ENCODE data around the gene FNDC8.
A peak's percentile ranks its signal among the peaks of the same experiment; 100 is the strongest.
"Not testable (repeated sequence)": the region's sequence is repeated elsewhere in the genome, so short reads cannot be mapped to it uniquely, and the experiment has no call there.

FNDC8 gene

DNA sequence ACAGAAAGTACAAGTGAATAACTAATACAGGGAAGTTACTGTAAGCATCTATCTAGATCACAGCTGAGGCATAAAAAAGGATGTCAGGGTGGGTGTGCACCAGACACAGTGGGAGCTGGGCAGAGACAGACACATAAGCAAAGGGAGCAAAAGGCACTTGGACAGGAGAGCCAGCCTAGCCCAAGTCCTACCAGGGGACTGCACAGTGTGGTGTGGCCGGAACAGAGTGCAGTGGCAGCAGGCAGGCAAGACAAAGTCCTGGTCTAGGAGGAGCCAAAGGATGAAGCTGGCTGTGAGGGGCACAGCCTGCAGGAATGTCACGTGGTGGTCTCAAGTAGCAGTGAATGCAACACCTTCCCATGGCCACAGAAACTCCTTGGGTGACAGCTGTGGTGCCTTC is 23.6 kb upstream of the FNDC8 start:
- DNase-seq, result no peak

DNA sequence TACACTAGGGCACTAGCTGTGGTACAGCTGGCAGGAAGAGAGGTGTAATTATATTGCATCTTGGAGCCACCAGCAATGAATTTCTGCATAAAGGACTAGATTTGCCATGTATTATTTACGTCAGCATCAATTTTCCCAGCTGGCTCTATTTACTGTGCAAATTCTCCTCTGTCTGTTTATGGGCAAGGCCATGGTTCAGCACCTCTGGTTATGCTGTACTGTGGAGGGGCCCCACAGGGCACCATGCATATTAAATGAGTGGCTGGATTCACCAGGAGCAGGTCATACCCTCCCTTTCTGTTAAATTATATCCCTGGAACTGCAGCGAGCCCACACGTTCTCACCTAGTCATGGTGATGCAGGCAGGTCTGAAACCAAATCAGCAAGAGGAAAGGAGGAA is 21.5 kb upstream of the FNDC8 start:
- no peak for DNase-seq

DNA sequence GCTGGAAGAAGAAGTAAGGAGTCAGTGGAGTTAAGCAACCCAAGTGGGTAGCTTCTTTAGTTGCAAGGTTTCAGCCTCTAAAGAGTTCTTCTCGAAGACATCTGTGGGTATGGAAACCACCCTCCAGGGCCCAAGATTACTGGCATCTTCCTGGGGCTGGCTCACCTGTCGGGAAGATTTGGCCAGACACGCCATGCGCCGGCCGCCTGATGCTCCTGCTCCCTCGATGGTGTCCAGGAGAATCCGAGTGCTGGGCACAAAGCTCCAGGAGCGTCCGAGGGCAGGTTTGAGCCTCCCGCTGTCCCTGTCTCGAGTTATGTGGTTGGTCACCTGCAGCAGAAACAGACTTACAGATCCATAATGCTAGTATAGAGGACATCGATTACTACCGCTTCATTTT is 20.4 kb upstream of the FNDC8 start:
- DNase-seq, result no peak

DNA sequence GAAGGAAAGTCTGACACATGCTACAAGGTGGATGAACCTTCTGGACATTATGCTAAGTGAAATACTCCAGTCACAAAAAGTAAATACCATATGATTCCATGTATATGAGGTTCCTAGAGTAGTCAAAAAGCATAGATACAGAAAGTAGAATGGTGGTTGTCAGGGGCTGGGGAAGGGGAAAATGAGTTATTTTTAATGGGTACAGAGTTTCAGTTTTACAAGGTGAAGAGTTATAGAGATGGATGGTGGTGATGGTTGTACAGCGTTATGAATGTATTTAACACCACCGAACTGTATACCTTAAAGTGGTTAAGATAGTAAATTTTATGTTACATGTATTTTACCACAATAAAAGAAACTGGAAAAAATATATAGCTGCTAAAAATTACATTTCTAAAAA is 19.7 kb upstream of the FNDC8 start:
- DNase-seq, result no peak

DNA sequence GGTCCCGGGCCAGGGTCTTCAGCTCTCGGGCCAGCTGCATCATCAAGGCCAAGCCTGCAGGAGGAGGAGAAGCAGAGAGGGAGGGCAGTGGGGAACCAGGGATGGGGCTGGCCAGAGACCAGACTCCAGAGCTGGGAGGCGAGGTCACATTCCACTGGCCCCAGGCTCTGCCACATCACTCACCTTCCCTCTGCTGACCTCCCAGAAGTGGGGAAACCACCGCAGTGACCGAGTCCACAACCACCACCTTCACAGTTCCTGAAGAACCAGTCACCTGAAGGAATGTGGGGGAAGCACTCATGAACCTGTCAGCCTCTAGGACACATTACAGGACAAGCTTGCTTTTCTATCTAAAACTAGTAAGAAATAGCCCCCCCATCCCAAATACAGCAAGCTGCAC is 18.1 kb upstream of the FNDC8 start:
- no peak for DNase-seq

DNA sequence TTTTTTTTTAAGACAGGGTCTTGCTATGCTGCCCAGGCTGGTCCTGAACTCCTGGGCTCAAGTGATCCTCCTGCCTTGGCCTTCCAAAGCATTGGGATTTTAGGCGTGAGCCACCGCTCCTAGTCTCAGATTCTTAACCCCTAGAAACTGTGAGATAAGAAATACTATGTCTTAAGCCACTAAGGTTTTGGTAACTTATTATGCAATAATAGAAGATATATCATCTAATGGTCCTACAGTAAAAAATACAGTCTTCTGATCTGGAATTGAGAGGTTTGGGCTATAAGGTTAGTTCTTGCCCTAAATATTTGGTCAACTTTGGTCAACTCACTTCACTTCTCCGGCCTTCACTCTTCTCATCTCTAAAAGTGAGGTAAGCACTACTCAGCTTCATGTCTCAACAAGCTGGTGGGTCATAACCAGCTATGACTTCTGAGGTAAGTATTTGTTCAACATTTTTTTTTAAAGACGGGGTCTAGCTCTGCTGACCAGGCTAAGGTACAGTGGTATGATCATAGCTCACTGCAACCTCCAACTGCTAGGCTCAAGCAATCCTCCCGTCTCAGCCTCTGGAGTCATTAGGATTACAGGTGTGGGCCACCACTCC is 16.5 kb upstream of the FNDC8 start:
- DNase-seq, result no peak

DNA sequence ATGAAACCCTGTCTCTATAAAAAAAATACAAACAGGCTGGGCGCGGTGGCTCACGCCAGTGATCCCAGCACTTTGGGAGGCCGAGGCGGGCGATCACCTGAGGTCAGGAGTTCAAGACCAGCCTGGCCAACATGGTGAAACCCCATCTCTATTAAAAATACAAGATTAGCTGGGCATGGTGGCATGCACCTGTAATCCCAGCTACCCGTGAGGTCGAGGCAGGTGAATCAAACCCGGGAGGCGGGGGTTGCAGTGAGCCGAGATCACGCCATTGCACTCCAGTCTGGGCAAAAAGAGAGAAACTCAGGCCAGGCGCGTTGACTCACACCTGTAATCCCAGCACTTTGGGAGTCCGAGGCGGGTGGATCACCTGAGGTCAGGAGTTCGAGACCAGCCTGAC is 10.6 kb upstream of the FNDC8 start:
- DNase-seq, result not testable (repeated sequence)

DNA sequence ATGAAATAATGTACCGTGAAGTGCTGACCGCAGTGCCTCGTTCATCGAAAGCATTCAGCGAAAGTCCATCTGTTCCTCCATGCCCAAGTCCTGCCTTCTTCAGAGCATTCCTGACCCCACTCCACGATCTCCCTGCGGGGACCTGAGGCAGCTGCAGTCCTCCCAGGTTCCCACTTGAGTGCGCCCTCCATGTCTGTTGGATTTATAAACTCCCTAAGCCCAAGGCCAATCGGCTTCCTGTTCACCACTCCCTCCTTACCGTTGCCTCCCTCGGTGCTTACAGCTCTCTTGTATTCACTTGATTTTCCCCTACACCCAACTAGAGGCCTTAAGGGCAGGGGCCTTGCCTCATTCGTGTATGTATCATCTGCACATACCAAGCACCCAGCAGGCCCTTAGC is 4.6 kb upstream of the FNDC8 start:
- DNase-seq, result no peak

DNA sequence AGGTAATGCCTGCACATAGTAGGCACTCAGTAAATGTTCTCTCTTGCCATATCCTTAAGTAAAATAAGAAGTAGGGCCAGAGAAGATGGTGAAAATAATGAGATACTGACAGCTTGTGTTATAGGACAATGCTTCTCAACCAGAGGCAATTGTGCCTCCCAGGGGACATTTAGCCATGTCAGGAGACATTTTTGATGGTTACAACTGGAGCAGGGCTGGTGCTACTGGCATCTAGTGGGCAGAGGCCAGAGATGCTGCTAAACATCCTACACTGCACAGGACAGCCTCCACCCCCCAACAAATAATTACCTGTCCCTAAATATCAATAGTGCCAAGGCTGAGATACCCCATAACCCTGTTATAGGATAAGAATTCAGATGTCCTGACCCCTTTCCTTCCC is 3.4 kb upstream of the FNDC8 start:
- peak; percentile 3 for DNase-seq

DNA sequence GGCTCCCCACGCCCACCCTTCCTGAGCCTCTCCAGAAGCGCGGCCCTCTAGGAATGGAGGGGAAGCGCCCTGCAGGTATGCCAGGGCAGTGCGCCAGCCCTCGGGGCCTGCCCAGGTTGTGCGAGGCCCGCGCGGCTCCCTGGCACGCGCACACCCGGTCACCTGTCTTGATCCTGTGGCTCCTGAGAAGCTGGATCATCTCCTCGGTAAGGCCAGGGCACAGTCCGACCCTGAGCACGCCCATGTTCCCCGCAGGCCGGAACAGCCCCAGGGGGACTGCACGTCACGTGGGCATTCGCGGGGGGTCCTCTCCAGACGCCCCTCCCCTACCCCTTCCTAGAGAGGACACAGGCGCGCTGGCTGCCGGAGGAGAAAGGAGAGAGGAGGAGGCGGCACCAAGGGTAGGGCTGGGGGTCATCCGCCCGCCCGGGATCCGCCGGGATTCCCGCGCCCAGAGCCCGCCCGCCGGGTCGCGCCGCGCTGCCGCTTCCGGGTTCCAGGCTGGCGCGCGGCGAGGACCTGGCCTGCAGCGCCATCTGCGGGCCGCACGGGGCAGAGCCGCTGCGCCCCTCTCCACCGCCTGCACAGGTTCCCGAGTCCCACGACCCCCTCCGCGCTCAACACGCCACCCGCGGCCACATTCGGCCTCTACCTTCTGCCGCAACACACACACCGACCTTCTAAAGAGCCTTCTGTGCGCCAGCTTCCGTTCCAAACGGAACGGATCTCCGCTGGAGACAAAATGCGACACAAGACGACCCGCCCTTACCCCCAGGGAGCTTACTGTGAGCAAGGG is 1.8 kb upstream of the FNDC8 start, which contains the start of gene RAD51D:
Gene RAD51D (minus strand): TSS at position 491 of the 796 bp plus-strand sequence. CDS start 247 bp downstream, at position 244.
- peak; percentile 45 for DNase-seq

DNA sequence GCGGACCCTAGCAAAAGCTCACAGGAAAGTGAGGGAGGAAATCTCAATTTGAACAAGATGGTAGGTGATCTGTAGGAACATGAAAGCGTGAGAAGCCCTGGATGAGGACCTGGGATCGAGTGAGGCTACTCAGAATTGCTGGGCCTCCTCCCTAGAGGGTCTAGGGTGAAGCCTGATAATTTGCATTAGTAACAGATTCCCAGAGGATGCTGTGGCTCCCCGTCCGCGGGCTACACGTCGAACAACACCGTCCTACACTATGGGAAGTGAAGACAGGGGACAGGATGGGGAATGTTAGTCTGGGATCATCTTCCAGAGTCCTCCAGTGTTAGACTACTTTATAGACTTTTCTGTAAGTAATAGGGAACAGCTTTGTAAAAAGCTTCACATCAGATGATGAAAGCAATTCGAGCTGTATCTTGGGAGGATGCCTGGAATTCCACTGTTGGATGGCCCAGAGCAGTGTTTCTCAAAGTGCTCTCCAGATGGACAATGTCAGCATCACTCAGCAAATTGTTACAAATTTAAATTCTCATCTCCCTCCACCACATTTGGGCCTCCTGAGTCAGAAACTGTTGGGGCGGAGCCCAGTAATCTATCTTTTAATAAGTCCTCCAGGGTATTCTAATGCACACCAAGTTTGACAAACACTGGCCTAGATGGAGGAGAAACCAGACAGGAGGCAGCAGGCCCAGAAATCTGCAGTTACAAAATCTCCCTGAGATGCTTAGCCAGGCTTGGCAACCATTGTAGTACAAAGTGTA is 6.5 kb downstream of the FNDC8 start:
- no peak for DNase-seq

DNA sequence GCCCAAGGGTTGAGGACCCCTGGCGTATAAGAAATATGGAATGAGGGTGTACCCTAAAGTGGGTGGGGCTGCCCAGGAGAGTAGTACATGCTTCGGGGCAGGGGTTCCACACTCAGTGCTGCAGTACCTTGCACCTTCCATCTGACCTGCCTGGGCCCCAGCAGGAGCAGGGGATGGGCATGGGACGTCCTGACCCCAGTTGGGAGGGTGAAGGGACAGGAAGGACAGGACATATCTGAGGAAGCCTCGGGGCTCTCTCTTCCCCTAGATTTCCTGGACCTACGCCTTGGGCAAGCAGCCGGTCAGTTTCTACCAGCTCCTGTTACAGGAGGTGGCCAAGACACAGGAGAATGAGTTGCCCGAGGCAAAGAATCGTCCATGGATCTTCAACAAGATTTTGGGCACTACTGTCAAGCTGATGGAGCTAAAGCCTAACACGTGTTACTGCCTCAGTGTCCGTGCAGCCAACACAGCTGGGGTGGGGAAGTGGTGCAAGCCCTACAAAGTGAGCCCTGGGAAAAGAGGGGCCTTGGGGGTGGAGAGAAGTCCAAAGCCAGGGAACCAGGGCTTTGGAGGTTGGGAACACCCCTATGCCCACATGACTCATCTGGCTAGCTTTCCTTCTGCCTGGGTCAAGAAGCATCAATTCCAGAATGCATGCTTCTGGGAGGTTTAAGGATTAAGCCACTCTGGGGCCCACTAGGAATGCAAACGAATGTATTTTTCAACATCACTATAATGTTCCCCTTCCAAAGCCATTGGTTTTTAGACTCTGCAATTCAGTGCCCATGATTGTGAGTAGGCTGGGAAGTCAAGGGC is 7.9 kb downstream of the FNDC8 start:
- DNase-seq, result no peak

DNA sequence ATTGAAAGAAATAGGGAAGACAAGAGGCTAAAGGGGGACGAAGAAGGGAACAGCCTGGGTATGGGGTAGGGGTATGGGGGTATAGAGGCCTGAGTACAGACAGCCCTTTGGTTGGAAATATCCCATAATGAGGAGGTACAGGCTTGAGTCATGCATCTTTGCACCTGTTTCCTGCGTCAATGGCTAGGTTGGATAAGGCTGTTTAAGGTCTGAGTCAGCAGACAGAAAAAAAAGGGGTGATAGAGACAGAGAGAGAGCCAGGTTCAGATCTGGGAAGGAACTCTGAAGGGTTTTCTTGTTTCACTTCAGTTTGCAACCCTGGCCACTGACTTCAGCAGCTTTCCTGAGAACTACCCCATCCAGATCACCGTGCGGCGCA is 8.5 kb downstream of the FNDC8 start:
- DNase-seq, result no peak

DNA sequence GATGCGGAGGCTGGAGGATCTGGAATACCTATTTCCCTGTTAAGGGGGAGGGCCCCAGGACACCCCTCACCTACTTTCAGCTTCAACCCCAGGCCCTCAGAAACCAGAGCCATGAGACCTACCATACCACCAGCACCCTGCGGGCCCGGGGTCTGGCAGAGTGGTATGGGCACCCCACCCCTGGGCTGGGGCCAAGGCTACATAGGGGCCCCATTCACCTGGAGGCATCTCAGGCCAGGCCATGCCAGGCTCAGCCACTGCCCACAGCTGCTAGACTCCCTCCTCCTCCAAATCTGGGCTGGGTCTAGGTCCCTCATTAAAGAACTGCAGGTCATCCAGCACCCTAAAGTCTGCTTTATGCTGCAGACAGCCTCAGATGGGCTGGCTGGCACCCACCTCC is 9.0 kb downstream of the FNDC8 start:
- no peak for DNase-seq

DNA sequence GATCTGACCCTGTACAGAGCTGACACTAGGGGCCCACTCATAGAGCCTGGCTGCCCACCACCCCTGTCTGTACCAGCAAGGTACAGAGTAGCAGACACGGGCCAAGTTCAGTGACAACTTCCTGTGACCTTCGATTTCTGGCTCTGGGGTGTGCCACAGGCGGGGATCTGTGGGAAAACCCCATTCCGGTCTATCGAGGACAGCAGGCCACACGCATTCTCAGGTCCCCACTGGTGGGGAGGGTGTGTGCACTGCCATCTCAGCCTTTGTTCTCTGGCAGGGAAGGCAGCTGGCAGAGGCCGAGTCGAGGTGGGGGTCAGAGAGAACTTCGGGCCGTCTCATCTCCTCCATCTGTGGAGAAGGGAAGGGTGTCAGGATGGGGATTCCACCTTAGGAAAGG is 10.7 kb downstream of the FNDC8 start:
- DNase-seq, result no peak

DNA sequence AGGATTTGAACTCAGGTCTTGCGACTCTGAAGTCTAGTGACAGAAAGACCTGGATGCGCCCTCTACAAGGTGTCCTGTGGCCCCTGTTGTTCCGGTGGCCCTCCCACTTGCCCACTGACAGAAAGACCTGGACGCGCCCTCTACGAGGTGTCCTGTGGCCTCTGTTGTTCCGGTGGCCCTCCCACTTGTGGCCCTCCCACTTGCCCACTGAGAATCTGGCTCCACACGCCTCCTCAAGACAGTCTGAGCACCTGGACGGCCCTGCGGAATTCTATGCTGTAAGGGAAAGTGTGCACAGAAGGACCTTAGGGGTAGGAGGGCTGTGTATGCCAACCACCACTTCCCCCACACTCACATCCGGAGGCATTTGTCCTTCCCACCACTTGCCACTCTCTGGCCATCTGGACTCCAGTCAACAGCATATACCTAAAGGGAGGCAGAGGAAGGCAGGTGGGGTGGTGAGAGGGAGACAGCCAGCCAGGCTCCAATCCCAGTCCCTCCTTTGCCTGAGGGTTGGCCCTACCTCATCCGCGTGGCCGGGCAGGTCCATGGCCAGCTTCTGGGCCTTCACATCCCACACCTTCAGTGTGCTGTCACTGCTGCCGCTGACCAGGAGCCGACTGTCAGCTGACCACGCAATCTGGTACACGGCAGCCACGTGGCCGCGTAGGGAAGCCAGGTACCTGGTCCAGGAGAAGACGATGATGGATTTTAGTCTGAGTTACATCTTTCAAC is 11.6 kb downstream of the FNDC8 start:
- no peak for DNase-seq

DNA sequence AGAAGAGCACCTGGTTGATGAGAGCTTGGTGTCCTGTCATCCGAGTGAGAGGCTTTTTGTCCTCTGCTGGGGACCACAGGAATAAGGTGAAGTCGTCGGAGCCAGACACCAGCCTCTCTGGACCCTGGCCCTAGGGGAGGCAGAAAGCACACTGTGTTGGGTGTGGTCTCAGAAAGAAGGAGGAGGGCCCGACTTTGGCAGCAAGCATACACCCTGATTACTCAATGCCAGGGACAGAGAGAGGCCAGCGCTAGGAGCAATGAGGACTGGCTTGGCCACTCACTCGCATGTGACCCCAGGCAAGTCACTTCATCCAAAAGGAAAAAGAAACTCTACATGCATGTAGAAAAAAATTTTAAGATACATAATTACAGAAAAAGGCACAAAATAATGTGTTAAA is 13.9 kb downstream of the FNDC8 start:
- no peak for DNase-seq

DNA sequence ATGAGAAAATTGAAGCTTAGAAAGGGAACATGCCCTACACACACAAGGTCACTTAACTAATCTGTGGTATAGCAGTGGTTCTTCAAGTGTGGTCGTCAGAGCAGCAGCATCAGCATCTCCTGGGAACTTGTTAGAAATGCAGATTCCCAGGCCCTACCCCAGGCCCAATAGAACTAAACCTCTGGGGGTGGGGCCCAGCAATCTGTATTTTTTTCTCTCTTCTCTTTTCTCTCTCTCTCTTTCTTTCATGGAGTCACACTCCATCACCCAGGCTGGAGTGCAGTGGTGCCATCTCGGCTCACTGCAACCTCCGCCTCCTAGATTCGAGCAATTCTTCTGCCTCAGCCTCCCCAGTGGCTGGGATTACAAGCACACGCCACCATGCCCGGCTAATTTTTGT is 16.8 kb downstream of the FNDC8 start:
- DNase-seq, result no peak

DNA sequence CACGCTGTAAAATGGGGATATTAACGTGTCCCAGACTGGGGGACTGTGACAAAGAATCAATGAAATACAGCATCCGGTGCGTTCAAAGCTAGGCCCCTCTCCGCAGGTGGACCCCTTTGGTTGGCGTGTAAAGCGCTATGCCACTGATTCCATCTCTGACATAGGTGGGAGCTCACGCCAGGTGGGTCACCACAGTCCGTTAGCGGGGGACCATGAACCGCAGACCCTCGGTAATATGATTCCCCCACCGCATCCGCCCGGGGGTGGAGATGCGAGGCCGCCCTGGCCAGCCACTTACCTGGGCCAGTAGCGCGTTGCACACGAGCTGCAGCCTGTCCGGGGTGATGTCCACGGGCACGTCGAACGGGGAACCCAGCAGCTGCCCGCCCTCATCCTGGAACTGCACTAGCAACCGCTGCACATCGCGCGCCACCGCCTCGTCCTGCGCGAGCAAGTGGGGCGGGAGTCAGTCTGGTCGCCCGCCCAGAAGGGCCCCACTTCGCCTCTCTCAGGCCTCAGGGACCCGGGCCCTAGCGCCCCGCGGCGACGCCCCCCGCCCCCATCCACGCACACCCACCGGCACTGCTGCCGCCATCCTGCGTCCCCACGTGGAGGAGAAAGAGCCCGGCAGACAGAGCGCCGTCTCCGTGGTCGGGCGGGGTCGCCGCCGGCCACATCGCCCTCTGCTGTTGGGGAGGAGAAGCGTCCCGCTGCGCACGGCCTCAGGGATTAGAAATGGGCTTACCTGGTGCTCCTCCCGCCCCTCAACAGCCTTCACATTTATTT is 20.5 kb downstream of the FNDC8 start, which contains the start of gene NLE1:
Gene NLE1 (minus strand): TSS at position 623 of the 786 bp plus-strand sequence. CDS start 28 bp downstream, at position 595.
- DNase-seq, result peak; percentile 20

DNA sequence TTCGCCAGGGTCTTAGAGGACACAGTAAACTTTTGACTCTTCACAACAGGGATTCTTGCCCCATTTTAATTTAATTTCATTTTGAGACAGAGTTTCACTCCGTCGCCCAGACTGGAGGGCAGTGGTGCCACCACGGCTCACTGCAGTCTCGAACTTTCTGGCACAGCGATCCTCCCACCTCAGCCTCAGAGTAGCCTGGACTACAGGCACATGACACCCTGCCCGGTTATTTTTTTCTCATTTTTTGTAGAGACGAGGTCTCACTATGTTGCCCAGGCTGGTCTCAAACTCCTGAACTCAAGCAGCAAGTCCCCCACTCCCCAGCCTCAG is 21.0 kb downstream of the FNDC8 start:
- DNase-seq, result no peak

DNA sequence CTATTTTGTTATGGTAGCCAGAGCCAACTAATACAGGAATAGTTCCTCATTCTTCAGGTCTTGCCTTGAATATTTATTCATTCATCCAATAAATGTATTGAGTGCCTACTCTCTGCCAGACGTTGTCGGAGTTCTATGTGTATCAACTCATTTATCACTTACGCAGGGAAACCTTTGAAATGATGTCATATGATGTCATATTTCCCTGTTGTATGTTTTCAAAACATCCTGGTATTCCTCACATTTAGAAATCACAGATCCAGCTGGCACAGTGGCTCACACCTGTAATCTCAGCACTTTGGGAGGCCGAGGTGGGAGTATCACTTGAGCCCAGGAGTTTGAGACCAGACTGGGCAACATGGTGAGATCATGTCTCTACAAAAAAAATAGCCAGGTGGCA is 23.4 kb downstream of the FNDC8 start:
- no peak for DNase-seq
